K562 (cell line): ENCODE measurements around the gene FUZ. TPM values are rescaled to one million over a fixed set of nuclear protein-coding genes. Genes with fewer than 3 reads are reported as not detected.

Source experiments
- ATAC-seq: fragments of 200-7000 bp; cut with Tn5 transposase; 3 replicates; pipeline ENCODE4 v1.9.1; 2020; ENCODE audit warnings: moderate library complexity
- BruUV-seq: library from RNA; stranded (reverse); fragments of 400-500 nt; replicated peaks from 2 replicates; lab custom pipeline; 2021; lab: Mats Ljungman, UMichigan
- CTCF ChIA-PET: fragments of 300-600 bp; formaldehyde crosslinking; extraction: SDS; loops from one replicate; lab custom pipeline; 2021; ENCODE audit warnings: low intra/inter-chr PET ratio; lab: Yijun Ruan, JAX
- POLR2A ChIA-PET: fragments of 300-600, 350-650 bp; sonication (Branson Sonifier 250); formaldehyde crosslinking; extraction: SDS; loops from one replicate; lab custom pipeline; 2021; ENCODE audit warnings: antibody characterized with exemption, inconsistent platforms; lab: Yijun Ruan, JAX
- DNase-seq, 4 experiments: peaks; one replicate each; pipeline versions ENCODE4 v3.0.0 to v3.0.0-alpha.2; 2011 to 2018; ENCODE audit warnings: low spot score in 3 of 4, mixed read lengths in 3 of 4; ENCODE audit errors: extremely low read depth in 1 of 4
- FAIRE-seq: peaks from 2 replicates; lab custom pipeline; 2011; peaks lifted over from hg19 to GRCh38; lab: Jason Lieb, UNC
- H2AFZ ChIP-seq: 2 replicates; pipeline ENCODE4 v1.6.0; 2011; ENCODE audit warnings: low read depth, low read length, control low read depth, inconsistent platforms
- H3K27ac ChIP-seq: fragments of 200-600 bp; 3 replicates; pipeline ENCODE4 v1.8.0; 2011; ENCODE audit warnings: low read depth, mild to moderate bottlenecking, control low read depth, inconsistent platforms, low read length, moderate library complexity, mixed read lengths; ENCODE audit errors: extremely low read depth
- H3K27me3 ChIP-seq, 2 experiments: fragments of 300-600 bp in 1 of 2; 2 replicates in 1 of 2; 3 replicates in 1 of 2; pipeline versions ENCODE4 v1.6.0 to v1.8.0; 2011; ENCODE audit warnings: inconsistent platforms in 2 of 2, low read length in 2 of 2, mild to moderate bottlenecking in 1 of 2, mixed read lengths in 1 of 2, moderate library complexity in 1 of 2; ENCODE audit not compliant: control insufficient read depth in 2 of 2, insufficient read depth in 2 of 2
- H3K36me3 ChIP-seq: fragments of 300-600 bp; 3 replicates; pipeline ENCODE4 v1.8.0; 2011; ENCODE audit warnings: mild to moderate bottlenecking, low read length, inconsistent platforms; ENCODE audit not compliant: control insufficient read depth, insufficient read depth
- H3K4me1 ChIP-seq, 2 experiments: fragments of 200-600 bp in 1 of 2; replicated peaks in 1 of 2; 2 replicates in 1 of 2; 3 replicates in 1 of 2; pipeline versions ENCODE4 v1.5.1 to v1.8.0; 2011; ENCODE audit warnings: inconsistent platforms in 2 of 2, low read length in 2 of 2, mild to moderate bottlenecking in 1 of 2, mixed read lengths in 1 of 2, moderate library complexity in 1 of 2; ENCODE audit not compliant: control insufficient read depth in 2 of 2, insufficient read depth in 2 of 2
- H3K4me2 ChIP-seq: 2 replicates; pipeline ENCODE4 v1.6.1; 2011; ENCODE audit warnings: low read length, control low read depth, inconsistent platforms, mixed read lengths; ENCODE audit not compliant: insufficient read depth
- H3K4me3 ChIP-seq: fragments of 200-600 bp; sonication (generic), shearing (Covaris generic); 2 replicates; pipeline ENCODE4 v1.5.1; 2016; ENCODE audit warnings: control low read depth, inconsistent platforms
- H3K79me2 ChIP-seq: fragments of 200-600 bp; 3 replicates; pipeline ENCODE4 v1.8.0; 2011; ENCODE audit warnings: low read length, inconsistent platforms; ENCODE audit not compliant: control insufficient read depth, insufficient read depth
- H3K9ac ChIP-seq, 2 experiments: 2 replicates each; pipeline versions ENCODE4 v1.6.0 to v1.6.1; 2011; ENCODE audit warnings: low read depth in 2 of 2, low read length in 2 of 2, control low read depth in 1 of 2, inconsistent platforms in 1 of 2, mild to moderate bottlenecking in 1 of 2, mixed read lengths in 1 of 2; ENCODE audit not compliant: insufficient read depth in 1 of 2
- H3K9me1 ChIP-seq: one replicate; pipeline ENCODE4 v1.6.0; 2011; ENCODE audit warnings: inconsistent platforms, mild to moderate bottlenecking, low read length, moderate library complexity; ENCODE audit not compliant: control insufficient read depth, insufficient read depth
- H3K9me3 ChIP-seq: replicated peaks from 2 replicates; pipeline ENCODE4 v1.5.1; 2011; ENCODE audit warnings: low read depth, low read length, inconsistent platforms; ENCODE audit not compliant: control insufficient read depth, insufficient read depth
- H4K20me1 ChIP-seq: replicated peaks from 2 replicates; pipeline ENCODE4 v1.6.1; 2011; ENCODE audit warnings: low read length, inconsistent platforms, mixed read lengths; ENCODE audit not compliant: control insufficient read depth, insufficient read depth
- BACH1 ChIP-seq: fragments of 200-800 bp; sonication (Bioruptor generic); IDR thresholded peaks from 2 replicates; pipeline ENCODE4 v1.6.1; 2016; ENCODE audit warnings: missing genetic modification characterization, missing compliant biosample characterization
- CSDE1 ChIP-seq, 2 experiments: fragments of 450-650 bp; IDR thresholded peaks; 2 replicates each; pipeline ENCODE4 v1.6.1; 2016; ENCODE audit warnings: mild to moderate bottlenecking in 1 of 2
- HCFC1 ChIP-seq: IDR thresholded peaks from 2 replicates; pipeline ENCODE4 v1.6.1; 2012; ENCODE audit warnings: low read depth, low read length, improper control_type of control experiment
- HSF4 ChIP-seq: fragments of 250-450 bp; sonication (Bioruptor Pico); IDR thresholded peaks from 2 replicates; pipeline ENCODE4 v2.1.2; 2022; ENCODE audit warnings: mild to moderate bottlenecking, moderate library complexity, borderline replicate concordance
- LEF1 ChIP-seq: fragments of 450-650 bp; IDR thresholded peaks from 2 replicates; pipeline ENCODE4 v1.6.1; 2016; ENCODE audit warnings: mild to moderate bottlenecking
- MTA2 ChIP-seq: fragments of 450-650 bp; IDR thresholded peaks from 2 replicates; pipeline ENCODE4 v1.6.1; 2016; ENCODE audit warnings: low read depth
- ZEB2 ChIP-seq: fragments of 450-650 bp; IDR thresholded peaks from 2 replicates; pipeline ENCODE4 v1.6.1; 2016
- WGBS: fragments of 100-300 bp; shearing (Covaris generic); methylation state at CpG from one replicate; pipeline ENCODE4 v1.1.6; 2016; ENCODE audit warnings: low coverage, mixed read lengths; ENCODE audit not compliant: insufficient coverage; ENCODE audit errors: missing lambda C conversion rate; 5-methylcytosine and 5-hydroxymethylcytosine counted together
- in situ Hi-C: fragments of 300-500 bp; cut with MboI; formaldehyde crosslinking; loops from 4 replicates; pipeline ENCODE4 v1.15.0; 2018; ENCODE audit warnings: inconsistent platforms, mixed read lengths
- intact Hi-C: fragments of 100-400 bp; cut with micrococcal nuclease; formaldehyde crosslinking; loops from 2 replicates; pipeline ENCODE4 v1.14.2; 2022
- polyA plus RNA-seq, 8 experiments: library from polyadenylated mRNA; depleted of rRNA in 4 of 8; stranded (reverse) in 5 of 8; unstranded in 3 of 8; fragments of >200 nt; fragmentation: Nextera tagmentation in 2 of 8; fragmentation: Illumina TruSeq in 1 of 8; extraction: Ambion mirVana in 2 of 8; extraction: Trizol in 1 of 8; gene quantifications; 2 replicates each; pipeline versions ENCODE4 v1.2.1 to v1.2.3, GENCODE V29; 2011 to 2014; ENCODE audit warnings: inconsistent platforms in 1 of 8, missing spikeins in 1 of 8
- total RNA-seq, 7 experiments: library from RNA; depleted of rRNA in 6 of 7; stranded (reverse); fragments of >200 nt in 6 of 7; fragmentation: Illumina TruSeq in 2 of 7; extraction: Trizol in 2 of 7; gene quantifications; 2 replicates each; pipeline versions ENCODE4 v1.2.1 to v1.2.3, GENCODE V29; 2011 to 2021; ENCODE audit warnings: low replicate concordance in 1 of 7

The FUZ gene
- total and polyA plus RNA-seq, 9 of the 15 experiments (the other 6 are each of a cell fraction or from before 2014, with no cell fraction given), result 0.17 to 7.6 (median 3.6) TPM; not detected in 1

- TF ChIP-seq CSDE1 (IDR thresholded peaks at IDR 0.05), result no peak
- no peak for TF ChIP-seq HCFC1
- no peak for TF ChIP-seq ZEB2
- TF ChIP-seq HSF4 (CRISPR knock-in tag), result no peak
- TF ChIP-seq LEF1, result no peak
These were observed 13.9 kb upstream of the FUZ start (continued) for GRCh38 chr19:49827034-49827433.

GRCh38 chr19:49824662-49825061 is 11.6 kb upstream of the FUZ start:
- no TSS peak for BruUV-seq
- H3K27ac ChIP-seq, result no peak overlapping the region
- 0 out of 2 replicates have a peak, but pooled peaks cover 3% of the 10 kb centered on the region for H4K20me1 ChIP-seq
- TF ChIP-seq MTA2 (no peak), BACH1 (no peak)
- TF ChIP-seq, all 486 proteins: peak for 0
- ChIA-PET CTCF (no interaction called here), POLR2A (interaction anchor here (1.2 to 1.3 kb wide), 2 partner anchors 10 to 26 kb away, joined by 4 to 5 read pairs; no protein-coding TSS in a partner anchor)
- no peak overlapping the region for H2AFZ ChIP-seq
- H3K4me2 ChIP-seq, result no peak overlapping the region
- intact Hi-C loops (no loop called here), in situ Hi-C loops (no loop called here)
- H3K27me3 ChIP-seq, result no peaks in the 10 kb centered on the region
- DNase-seq, result no peak
- no peak overlapping the region for H3K9ac ChIP-seq
- H3K9me3 ChIP-seq, result no peaks in the 10 kb centered on the region
- no peak overlapping the region for H3K4me3 ChIP-seq
- peaks cover 39% of the 10 kb centered on the region for H3K79me2 ChIP-seq
- no peaks in the 10 kb centered on the region for H3K9me1 ChIP-seq
- peaks cover 64% of the 10 kb centered on the region for H3K36me3 ChIP-seq
- peaks cover 11 to 28% of the 10 kb centered on the region in 2 experiments for H3K4me1 ChIP-seq
- ATAC-seq, result no peak
- WGBS, result 80% methylated on average over 6 of the region's 6 CpGs
- no peak for FAIRE-seq
